Common myeloid progenitor, CD34-positive (primary cell): ENCODE data around the gene TENM3.

Source experiments
- CTCF ChIA-PET: fragments of 350-600 bp; sonication (Branson Sonifier 250); formaldehyde crosslinking; loops from one replicate; lab custom pipeline; 2021; ENCODE audit warnings: antibody characterized with exemption; lab: Charles Lee
- POLR2A ChIA-PET: fragments of 350-600 bp; sonication (Branson Sonifier 250); formaldehyde crosslinking; loops from one replicate; lab custom pipeline; 2021; ENCODE audit warnings: antibody characterized with exemption; lab: Charles Lee
- DNase-seq, 3 donors: peaks; one replicate each; pipeline versions ENCODE4 v3.0.0 to v3.0.0-alpha.2; 2013
- H3K27ac ChIP-seq, 2 experiments: 1 replicate in 1 of 2; 2 replicates in 1 of 2; pipeline ENCODE4 v1.7.0; 2013; ENCODE audit warnings: inconsistent platforms in 2 of 2, low read length in 2 of 2, mild to moderate bottlenecking in 2 of 2, low read depth in 1 of 2, moderate library complexity in 1 of 2; ENCODE audit not compliant: severe bottlenecking in 2 of 2, insufficient read depth in 1 of 2, poor library complexity in 1 of 2
- H3K27me3 ChIP-seq, 5 experiments: replicated peaks in 2 of 5; 1 replicate in 3 of 5; 2 replicates in 2 of 5; pipeline versions ENCODE4 v1.6.1 to v1.7.0; 2013; ENCODE audit warnings: low read length in 4 of 5, mild to moderate bottlenecking in 2 of 5, moderate library complexity in 2 of 5, inconsistent platforms in 1 of 5; ENCODE audit not compliant: insufficient read depth in 5 of 5, control insufficient read depth in 4 of 5
- H3K36me3 ChIP-seq, 4 experiments: 1 replicate in 2 of 4; 2 replicates in 2 of 4; pipeline versions ENCODE4 v1.6.1 to v1.7.0; 2013; ENCODE audit warnings: low read length in 3 of 4, control low read depth in 1 of 4, mild to moderate bottlenecking in 1 of 4; ENCODE audit not compliant: control insufficient read depth in 4 of 4, insufficient read depth in 4 of 4
- H3K4me1 ChIP-seq, 4 experiments: 1 replicate in 3 of 4; 2 replicates in 1 of 4; pipeline versions ENCODE4 v1.6.1 to v1.7.1; 2013; ENCODE audit warnings: low read length in 3 of 4, mild to moderate bottlenecking in 3 of 4, control low read depth in 1 of 4, inconsistent platforms in 1 of 4, moderate library complexity in 1 of 4; ENCODE audit not compliant: control insufficient read depth in 4 of 4, insufficient read depth in 4 of 4; ENCODE audit errors: control extremely low read depth in 1 of 4
- H3K4me3 ChIP-seq, 7 experiments: 1 replicate in 4 of 7; 2 replicates in 3 of 7; pipeline versions ENCODE4 v1.5.1 to v1.7.0; 2013; ENCODE audit warnings: mild to moderate bottlenecking in 7 of 7, low read length in 6 of 7, moderate library complexity in 6 of 7, inconsistent platforms in 2 of 7, low read depth in 2 of 7, control low read depth in 1 of 7; ENCODE audit not compliant: insufficient read depth in 4 of 7, control insufficient read depth in 1 of 7; ENCODE audit errors: extremely low read depth in 1 of 7
- H3K9me3 ChIP-seq, 5 experiments: 1 replicate in 4 of 5; 2 replicates in 1 of 5; pipeline versions ENCODE4 v1.6.1 to v1.7.1; 2013; ENCODE audit warnings: low read length in 4 of 5, mild to moderate bottlenecking in 2 of 5, inconsistent platforms in 1 of 5, low read depth in 1 of 5, moderate library complexity in 1 of 5; ENCODE audit not compliant: control insufficient read depth in 4 of 5, insufficient read depth in 2 of 5; ENCODE audit errors: control extremely low read depth in 1 of 5
- WGBS: methylation state at CpG from one replicate; pipeline ENCODE4 v1.1.5; 2013; ENCODE audit not compliant: insufficient coverage; 5-methylcytosine and 5-hydroxymethylcytosine counted together

The TENM3 gene

GRCh38 chr4:182585321-182585720, 342.1 kb downstream of the TENM3 start:
- 78% methylated on average over 6 of the region's 7 CpGs for WGBS
- H3K4me3 ChIP-seq, result no peak overlapping the region
- ChIA-PET CTCF (no interaction called here), POLR2A (no interaction called here)
- DNase-seq, result no peak
- H3K27me3 ChIP-seq, result no peaks in the 10 kb centered on the region
- H3K27ac ChIP-seq, result no peak overlapping the region
- no peaks in the 10 kb centered on the region for H3K4me1 ChIP-seq
- no peaks in the 10 kb centered on the region for H3K36me3 ChIP-seq
- H3K9me3 ChIP-seq, result peaks cover 0 to 5% (median 0%) of the 10 kb centered on the region in 5 experiments

- Histone ChIP-seq H3K4me3 (no peak overlapping the region), H3K27me3 (no peaks in the 10 kb centered on the region), H3K27ac (no peak overlapping the region), H3K4me1 (no peaks in the 10 kb centered on the region), H3K36me3 (no peaks in the 10 kb centered on the region), H3K9me3 (peaks cover 0 to 5% (median 0%) of the 10 kb centered on the region in 5 experiments)
- DNase-seq, result no peak
- CTCF ChIA-PET, result no interaction called here
- WGBS, result no CpG with 5 or more reads among the region's 2 CpGs
- POLR2A ChIA-PET, result no interaction called here
Measured at GRCh38 chr4:182589100-182589499, 345.9 kb downstream of the TENM3 start.

- Histone ChIP-seq H3K27me3 (peaks cover 0 to 2% (median 0%) of the 10 kb centered on the region in 5 experiments), H3K9me3 (peaks cover 0 to 5% (median 0%) of the 10 kb centered on the region in 5 experiments), H3K4me1 (no peaks in the 10 kb centered on the region), H3K4me3 (no peak overlapping the region), H3K27ac (no peak overlapping the region), H3K36me3 (no peaks in the 10 kb centered on the region)
- ChIA-PET CTCF (no interaction called here), POLR2A (no interaction called here)
- 98% methylated on average over 5 of the region's 7 CpGs for WGBS
- DNase-seq, result no peak
Measured at GRCh38 chr4:182593402-182593801, 350.2 kb downstream of the TENM3 start.

DNA sequence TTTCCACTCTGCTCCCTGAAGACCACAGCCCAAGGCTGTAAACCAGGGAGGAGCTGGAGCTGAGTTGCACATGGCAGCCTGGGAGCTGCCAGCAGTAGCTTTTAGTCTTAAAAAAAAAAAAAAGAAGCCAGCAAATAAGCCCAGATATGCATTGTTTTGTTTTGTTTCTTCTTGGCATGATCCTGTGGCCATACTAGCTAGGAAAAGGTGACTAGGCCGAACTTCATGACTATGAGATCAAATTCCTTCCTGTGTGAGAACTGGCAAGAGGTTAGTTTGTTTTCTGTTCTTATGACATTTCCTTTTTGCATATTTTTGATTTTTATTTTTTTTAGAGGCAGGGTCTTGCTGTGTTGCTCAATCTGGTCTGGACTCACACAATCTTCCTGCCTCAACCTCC, 350.7 kb downstream of the TENM3 start:
- CTCF ChIA-PET, result no interaction called here

GRCh38 chr4:182600093-182600492, 356.9 kb downstream of the TENM3 start:
- no peak overlapping the region for H3K4me3 ChIP-seq
- no peak for DNase-seq
- H3K27ac ChIP-seq, result no peak overlapping the region
- H3K36me3 ChIP-seq, result no peaks in the 10 kb centered on the region
- no CpG with 5 or more reads among the region's 2 CpGs for WGBS
- H3K9me3 ChIP-seq, result no peaks in the 10 kb centered on the region
- H3K4me1 ChIP-seq, result no peaks in the 10 kb centered on the region
- ChIA-PET CTCF (no interaction called here), POLR2A (no interaction called here)
- H3K27me3 ChIP-seq, result peaks cover 0 to 2% (median 0%) of the 10 kb centered on the region in 5 experiments

More for the DNA sequence above, 350.7 kb downstream of the TENM3 start:
- no CpG with 5 or more reads among the region's 1 CpG for WGBS
- Histone ChIP-seq H3K36me3 (no peaks in the 10 kb centered on the region), H3K27ac (no peak overlapping the region), H3K27me3 (peaks cover 0 to 2% (median 0%) of the 10 kb centered on the region in 5 experiments), H3K9me3 (peaks cover 0 to 4% (median 0%) of the 10 kb centered on the region in 5 experiments), H3K4me3 (no peak overlapping the region), H3K4me1 (no peaks in the 10 kb centered on the region)
- POLR2A ChIA-PET, result no interaction called here
- no peak for DNase-seq

DNA sequence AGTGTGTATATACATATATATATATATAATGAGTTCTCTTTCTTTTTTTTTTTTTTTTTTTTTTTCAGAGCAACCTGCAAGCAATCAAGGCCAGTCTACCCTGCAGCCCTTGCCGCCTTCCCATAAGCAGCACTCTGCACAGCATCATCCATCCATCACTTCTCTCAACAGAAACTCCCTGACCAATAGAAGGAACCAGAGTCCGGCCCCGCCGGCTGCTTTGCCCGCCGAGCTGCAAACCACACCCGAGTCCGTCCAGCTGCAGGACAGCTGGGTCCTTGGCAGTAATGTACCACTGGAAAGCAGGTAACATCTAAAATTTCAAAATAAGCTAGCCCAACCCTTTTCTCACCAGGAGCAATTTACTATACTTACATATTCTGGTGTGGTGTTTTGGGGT, 357.7 kb downstream of the TENM3 start:
- CTCF ChIA-PET, result no interaction called here

DNA sequence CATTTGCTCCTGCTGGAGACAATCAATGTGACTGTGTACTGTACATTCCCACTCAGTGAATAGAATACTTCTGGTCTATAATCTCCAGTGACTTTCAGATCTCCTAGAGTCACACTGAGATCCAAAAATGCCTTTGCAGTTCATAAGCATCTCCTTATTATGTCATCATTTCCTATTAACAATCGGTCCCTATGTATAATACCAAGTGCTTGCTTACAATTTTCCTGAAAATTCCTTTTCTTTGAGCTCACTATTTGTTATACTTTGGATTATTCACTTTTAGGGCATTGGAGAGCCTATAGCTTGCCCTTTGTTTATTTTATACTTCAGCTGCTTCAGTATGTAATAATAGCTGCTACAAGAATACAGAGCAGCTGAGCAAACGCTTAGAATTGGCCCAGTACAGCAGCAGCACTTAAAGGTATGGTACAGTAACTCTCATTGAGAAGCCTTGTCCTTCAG, 361.0 kb downstream of the TENM3 start:
- Histone ChIP-seq H3K27me3 (no peaks in the 10 kb centered on the region), H3K4me3 (no peak overlapping the region), H3K4me1 (no peaks in the 10 kb centered on the region), H3K9me3 (no peaks in the 10 kb centered on the region), H3K27ac (no peak overlapping the region), H3K36me3 (no peaks in the 10 kb centered on the region)
- POLR2A ChIA-PET, result no interaction called here
- CTCF ChIA-PET, result interaction anchor here (1.1 kb wide), 1 partner anchor 9 kb away, joined by 4 read pairs; no protein-coding TSS in a partner anchor
- DNase-seq, result no peak
- WGBS, result no CpG with 5 or more reads among the region's 2 CpGs

More for the DNA sequence above, 357.7 kb downstream of the TENM3 start:
- H3K27me3 ChIP-seq, result peaks cover 0 to 2% (median 0%) of the 10 kb centered on the region in 5 experiments
- H3K4me3 ChIP-seq, result no peak overlapping the region
- no peaks in the 10 kb centered on the region for H3K9me3 ChIP-seq
- POLR2A ChIA-PET, result no interaction called here
- WGBS, result 96% methylated on average over 4 of the region's 8 CpGs
- H3K36me3 ChIP-seq, result no peaks in the 10 kb centered on the region
- H3K4me1 ChIP-seq, result no peaks in the 10 kb centered on the region
- H3K27ac ChIP-seq, result no peak overlapping the region
- no peak for DNase-seq
